Measurements from ENCODE around the gene TSSK2. TPM values are rescaled to one million over a fixed set of nuclear protein-coding genes. Genes with fewer than 3 reads are reported as not detected.
A peak's percentile ranks its signal among the peaks of the same experiment; 100 is the strongest.

The TSSK2 gene
- total and polyA plus RNA-seq, 4 donors = 0.08 to 0.25 (median 0.08) TPM; not detected in 1

DNA sequence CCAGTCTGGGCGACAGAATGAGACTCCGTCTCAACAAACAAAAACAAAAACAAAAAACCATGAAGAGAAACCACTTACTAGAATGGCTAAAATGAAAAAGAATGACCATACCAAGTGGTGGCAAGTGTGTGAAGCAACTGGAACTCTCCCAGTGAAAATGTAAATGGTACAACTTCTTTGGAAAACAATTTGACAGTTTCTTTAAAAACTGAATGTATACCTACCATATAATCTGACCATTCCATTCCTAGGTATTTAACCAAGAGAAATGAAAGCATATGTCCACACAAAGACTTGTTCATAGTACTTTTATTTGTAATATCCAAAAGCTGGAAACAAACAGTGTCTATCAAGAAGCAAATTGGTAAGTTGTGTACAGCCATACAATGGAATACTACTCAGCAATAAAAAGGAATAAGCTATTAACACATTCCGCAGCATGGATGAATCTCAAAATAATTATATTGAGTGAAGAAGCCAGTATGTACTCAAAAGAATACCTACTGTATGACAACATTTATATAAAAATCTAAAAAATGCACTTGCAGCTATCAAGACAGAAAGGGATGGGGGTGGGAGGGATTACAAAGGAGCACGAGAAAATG is 36.6 kb upstream of the TSSK2 start:
- H3K36me3 ChIP-seq (ENCODE audit: control insufficient read depth in 4 of 4, insufficient read depth in 4 of 4, low read length in 4 of 4) = peaks cover 0 to 3% (median 0%) of the 10 kb centered on the region in 4 donors
- H3K4me3 ChIP-seq = no peak overlapping the region
- H3K27ac ChIP-seq (ENCODE audit: low read depth in 1 of 2, low read length in 1 of 2) = no peak overlapping the region
- H3K9me3 ChIP-seq (ENCODE audit: control insufficient read depth in 4 of 4, insufficient read depth in 3 of 4, low read length in 3 of 4) = no peaks in the 10 kb centered on the region
- peaks cover 0 to 14% (median 4%) of the 10 kb centered on the region in 5 donors for H3K4me1 ChIP-seq (ENCODE audit: control insufficient read depth in 5 of 5, insufficient read depth in 5 of 5, low read length in 5 of 5)
- no peaks in the 10 kb centered on the region for H3K27me3 ChIP-seq (ENCODE audit: control insufficient read depth in 3 of 3, insufficient read depth in 3 of 3, low read length in 2 of 3)
- H3K9ac ChIP-seq (ENCODE audit: insufficient read depth in 1 of 2, low read length in 2 of 2) = no peak overlapping the region
- ATAC-seq (ENCODE audit: insufficient read depth, low FRiP score) = no peak
- 97 to 98% methylated on average over 4 of the region's 4 CpGs for WGBS, 2 donors
- DNase-seq = no peak
- TF ChIP-seq CTCF (IDR thresholded peaks at IDR 0.05; ENCODE audit: control extremely low read depth, extremely low read depth) = no peak

GRCh38 chr22:19096555-19096954 is 34.6 kb upstream of the TSSK2 start:
- ATAC-seq (ENCODE audit: insufficient read depth, low FRiP score) (no peak), DNase-seq (no peak)
- no peaks in the 10 kb centered on the region for H3K27me3 ChIP-seq (ENCODE audit: control insufficient read depth in 3 of 3, insufficient read depth in 3 of 3, low read length in 2 of 3)
- H3K9ac ChIP-seq (ENCODE audit: insufficient read depth in 1 of 2, low read length in 2 of 2) = no peak overlapping the region
- peaks cover 0 to 3% (median 0%) of the 10 kb centered on the region in 4 donors for H3K36me3 ChIP-seq (ENCODE audit: control insufficient read depth in 4 of 4, insufficient read depth in 4 of 4, low read length in 4 of 4)
- no peaks in the 10 kb centered on the region for H3K9me3 ChIP-seq (ENCODE audit: control insufficient read depth in 4 of 4, insufficient read depth in 3 of 4, low read length in 3 of 4)
- 100% methylated on average over 1 of the region's 1 CpG for WGBS, 2 donors
- TF ChIP-seq CTCF (IDR thresholded peaks at IDR 0.05; ENCODE audit: control extremely low read depth, extremely low read depth) = no peak
- H3K4me1 ChIP-seq (ENCODE audit: control insufficient read depth in 5 of 5, insufficient read depth in 5 of 5, low read length in 5 of 5) = peaks cover 0 to 14% (median 4%) of the 10 kb centered on the region in 5 donors
- H3K27ac ChIP-seq (ENCODE audit: low read depth in 1 of 2, low read length in 1 of 2) = no peak overlapping the region
- H3K4me3 ChIP-seq = no peak overlapping the region

- DNase-seq (no peak), ATAC-seq (ENCODE audit: insufficient read depth, low FRiP score) (no peak)
- Histone ChIP-seq H3K4me1 (ENCODE audit: control insufficient read depth in 5 of 5, insufficient read depth in 5 of 5, low read length in 5 of 5) (peaks cover 0 to 14% (median 4%) of the 10 kb centered on the region in 5 donors), H3K4me3 (no peak overlapping the region), H3K27ac (ENCODE audit: low read depth in 1 of 2, low read length in 1 of 2) (peak overlapping the region in 1 of 2 donors; percentile 63), H3K36me3 (ENCODE audit: control insufficient read depth in 4 of 4, insufficient read depth in 4 of 4, low read length in 4 of 4) (peaks cover 0 to 3% (median 0%) of the 10 kb centered on the region in 4 donors), H3K9me3 (ENCODE audit: control insufficient read depth in 4 of 4, insufficient read depth in 3 of 4, low read length in 3 of 4) (no peaks in the 10 kb centered on the region), H3K27me3 (ENCODE audit: control insufficient read depth in 3 of 3, insufficient read depth in 3 of 3, low read length in 2 of 3) (no peaks in the 10 kb centered on the region), H3K9ac (ENCODE audit: insufficient read depth in 1 of 2, low read length in 2 of 2) (no peak overlapping the region)
- TF ChIP-seq CTCF (IDR thresholded peaks at IDR 0.05; ENCODE audit: control extremely low read depth, extremely low read depth) = no peak
- 59 to 64% methylated on average over 3 of the region's 3 CpGs for WGBS, 2 donors
Observed at GRCh38 chr22:19097518-19097917, 33.6 kb upstream of the TSSK2 start.

DNA sequence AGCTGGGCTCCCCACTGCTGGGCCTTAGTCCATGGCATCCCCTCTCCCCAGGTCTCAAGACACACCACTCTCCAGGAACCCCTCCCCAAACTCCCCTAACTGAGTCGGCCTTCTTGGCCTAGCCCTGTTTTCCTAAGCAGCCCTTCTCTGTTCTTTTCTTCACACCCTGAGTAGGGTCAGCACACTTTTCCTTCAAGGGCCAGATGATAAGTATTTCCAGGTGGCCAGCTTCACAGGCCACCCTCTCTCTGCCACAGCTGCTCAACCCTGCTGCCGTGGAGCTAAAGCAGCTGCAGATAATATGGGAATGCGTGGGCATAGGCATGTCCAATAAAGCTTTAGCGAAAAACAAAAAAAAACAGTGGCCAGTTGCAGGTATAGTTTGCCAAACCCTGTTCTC is 33.0 kb upstream of the TSSK2 start:
- peak; percentile 58 to 72 (median 70) for DNase-seq
- no peak overlapping the region for H3K27ac ChIP-seq (ENCODE audit: low read depth in 1 of 2, low read length in 1 of 2)
- 67 to 86% methylated on average over 4 of the region's 4 CpGs for whole genome bisulfite sequencing, 2 donors
- no peaks in the 10 kb centered on the region for H3K9me3 ChIP-seq (ENCODE audit: control insufficient read depth in 4 of 4, insufficient read depth in 3 of 4, low read length in 3 of 4)
- ATAC-seq (ENCODE audit: insufficient read depth, low FRiP score) = no peak
- no peak for TF ChIP-seq CTCF (IDR thresholded peaks at IDR 0.05; ENCODE audit: control extremely low read depth, extremely low read depth)
- H3K4me1 ChIP-seq (ENCODE audit: control insufficient read depth in 5 of 5, insufficient read depth in 5 of 5, low read length in 5 of 5) = peaks cover 0 to 14% (median 4%) of the 10 kb centered on the region in 5 donors
- H3K4me3 ChIP-seq = no peak overlapping the region
- H3K27me3 ChIP-seq (ENCODE audit: control insufficient read depth in 3 of 3, insufficient read depth in 3 of 3, low read length in 2 of 3) = no peaks in the 10 kb centered on the region
- peaks cover 0 to 3% (median 0%) of the 10 kb centered on the region in 4 donors for H3K36me3 ChIP-seq (ENCODE audit: control insufficient read depth in 4 of 4, insufficient read depth in 4 of 4, low read length in 4 of 4)
- no peak overlapping the region for H3K9ac ChIP-seq (ENCODE audit: insufficient read depth in 1 of 2, low read length in 2 of 2)

Data from lung (tissue), 12 donors.